ENCODE data around the gene CIDEA.
A peak's percentile ranks its signal among the peaks of the same experiment; 100 is the strongest.

Gene CIDEA

GRCh38 chr18:12302391-12303147 is 48.4 kb downstream of the CIDEA start:
- DNase-seq, result no peak

GRCh38 chr18:12304351-12305210 is 50.4 kb downstream of the CIDEA start:
- no peak for DNase-seq

DNA sequence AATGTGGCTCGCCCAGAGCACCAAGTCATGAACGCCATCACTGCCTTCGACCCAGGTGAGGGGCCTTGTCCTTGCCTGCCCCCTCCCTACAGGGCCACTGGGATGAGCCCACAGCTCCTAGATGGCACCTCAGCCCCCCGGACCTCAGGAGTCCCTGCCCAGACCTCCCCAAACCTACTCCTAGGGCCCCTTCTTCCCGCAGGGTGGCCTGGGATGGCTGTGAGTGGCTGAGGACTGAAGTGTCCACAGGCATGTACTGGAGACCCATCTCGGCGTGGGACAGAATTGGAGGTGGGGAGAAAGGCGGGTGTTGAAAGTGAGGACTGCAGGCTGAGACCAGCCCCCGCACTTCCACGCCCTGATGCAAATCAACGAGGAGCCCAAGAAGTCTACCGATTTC is 51.0 kb downstream of the CIDEA start:
- no peak for DNase-seq

DNA sequence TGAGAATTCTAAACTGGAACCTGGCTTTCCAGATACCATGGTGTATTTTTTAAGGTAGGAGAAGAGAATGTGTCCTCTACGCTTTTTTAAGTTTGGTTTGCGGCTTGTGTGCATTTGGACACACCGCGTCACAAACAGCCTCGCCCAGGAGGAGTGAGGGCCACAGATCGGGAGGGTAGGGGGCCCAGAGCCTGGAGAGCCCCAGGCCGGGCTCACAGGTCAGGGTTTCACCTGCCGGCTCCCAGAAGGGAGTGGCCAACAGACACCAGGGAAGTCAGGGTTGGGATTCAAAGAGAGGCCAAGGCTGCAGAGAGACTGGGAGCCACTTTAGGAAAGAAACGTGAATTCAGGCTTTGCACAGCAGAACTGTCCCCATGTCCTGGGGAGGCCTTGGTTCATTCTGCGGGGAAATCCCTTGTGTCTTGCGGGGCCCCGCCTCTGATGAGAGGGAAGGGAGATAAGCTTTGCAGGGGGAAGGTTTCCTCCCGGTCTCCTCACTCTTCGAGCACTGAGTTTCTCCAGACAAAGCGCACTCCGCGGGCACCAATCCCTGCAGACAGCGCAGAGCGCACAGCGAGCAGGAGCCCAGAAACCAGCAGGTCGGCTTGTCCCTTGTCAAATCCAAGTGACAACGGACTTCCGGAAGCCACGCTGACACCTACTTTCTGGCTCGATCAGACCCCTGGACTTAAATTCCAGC is 51.9 kb downstream of the CIDEA start:
- DNase-seq, result no peak

- no peak for DNase-seq
Observed at GRCh38 chr18:12306752-12307700, 52.9 kb downstream of the CIDEA start.

GRCh38 chr18:12307701-12308385 is 53.7 kb downstream of the CIDEA start, which contains the start of gene TUBB6:
TSS of gene TUBB6 (plus strand) at chr18:12308241. CDS start at chr18:12308293, 52 bp downstream.
- no peak for DNase-seq

DNA sequence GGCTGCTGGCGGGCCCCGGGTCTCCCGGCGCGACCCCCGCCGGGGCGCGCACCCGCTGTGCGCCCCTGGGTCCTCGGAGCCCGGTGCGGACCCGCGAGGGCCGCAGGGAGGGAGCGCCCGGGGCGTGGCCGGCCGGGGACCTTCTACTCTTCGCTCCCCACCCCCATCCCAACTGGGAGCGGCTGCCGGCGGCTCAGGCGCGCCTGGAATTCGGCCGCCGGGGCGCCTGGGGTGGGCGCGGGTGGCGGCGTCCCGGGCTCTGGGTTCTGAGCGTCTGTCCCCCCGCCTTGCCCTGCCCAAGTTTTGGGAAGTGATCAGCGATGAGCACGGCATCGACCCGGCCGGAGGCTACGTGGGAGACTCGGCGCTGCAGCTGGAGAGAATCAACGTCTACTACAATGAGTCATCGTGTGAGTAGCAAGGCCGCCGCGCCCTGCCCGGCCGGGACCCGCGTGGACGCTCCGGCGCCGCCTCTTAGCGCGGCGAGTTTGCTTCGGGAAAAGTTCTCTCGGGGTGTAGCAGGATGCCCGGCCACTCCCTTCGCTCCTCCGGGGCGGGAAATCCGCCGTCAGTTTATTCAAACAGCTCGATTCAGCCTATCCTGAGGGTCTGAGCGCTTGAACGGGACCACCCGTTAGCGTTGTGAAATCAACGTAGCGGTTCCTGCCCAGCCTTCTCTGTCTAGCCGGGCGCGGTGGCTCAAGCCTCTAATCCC is 54.4 kb downstream of the CIDEA start:
- DNase-seq, result peak; percentile 18

- no peak for DNase-seq
Observed at GRCh38 chr18:12309683-12310198, 55.6 kb downstream of the CIDEA start.

GRCh38 chr18:12310762-12311161 is 56.6 kb downstream of the CIDEA start:
- no peak for DNase-seq

DNA sequence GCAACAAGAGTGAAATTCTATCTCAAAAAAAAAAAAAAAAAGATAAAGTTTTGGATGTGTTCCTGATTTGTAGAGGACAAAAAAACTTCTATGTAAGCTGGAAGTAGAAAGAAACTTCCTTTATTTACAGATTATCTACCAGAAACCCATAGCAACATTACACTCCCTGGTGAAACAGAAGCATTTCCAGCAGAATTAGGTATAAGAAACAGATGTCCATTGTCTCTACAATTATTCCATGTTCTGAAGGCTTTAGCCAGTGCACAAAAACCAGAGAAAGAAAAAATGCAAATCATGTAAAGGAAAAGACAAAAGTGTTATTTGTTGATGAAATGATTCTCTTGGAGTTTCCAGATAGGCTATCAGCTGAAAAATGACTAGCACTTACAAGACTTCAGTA is 58.8 kb downstream of the CIDEA start:
- DNase-seq, result no peak

DNA sequence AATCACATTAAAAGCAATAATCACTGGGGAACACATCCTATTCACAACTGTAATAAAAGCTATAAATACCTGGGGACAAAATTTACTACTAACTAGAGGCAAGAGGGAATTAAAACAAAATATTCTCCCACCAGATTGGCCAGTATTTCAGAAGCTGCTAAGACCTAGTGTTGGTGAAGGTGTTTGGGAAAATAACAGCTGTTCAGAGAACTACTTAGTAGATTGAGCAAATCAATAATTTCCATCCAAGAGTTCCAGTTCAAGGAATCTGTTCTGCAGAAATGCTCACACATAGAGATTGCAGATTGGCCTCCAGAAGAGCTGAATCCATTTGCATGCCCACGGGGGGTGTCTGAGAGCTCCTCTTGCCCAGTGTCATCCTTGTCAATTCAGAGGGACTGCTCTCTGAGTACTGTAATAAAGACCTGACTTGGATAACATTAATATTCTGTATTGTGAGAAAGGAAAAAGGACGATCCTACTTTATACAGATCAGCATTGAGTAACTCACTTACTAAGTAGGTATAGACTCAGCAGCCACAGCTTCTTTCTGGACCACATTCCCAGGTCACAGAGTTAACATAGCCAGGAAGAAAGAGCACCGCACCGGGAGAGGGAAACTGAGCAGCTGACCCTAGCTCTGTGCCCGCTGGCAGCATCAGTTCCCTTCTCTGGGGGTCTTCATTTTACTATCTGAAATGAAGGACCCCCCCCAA is 59.5 kb downstream of the CIDEA start:
- no peak for DNase-seq

GRCh38 chr18:12314591-12315305 is 60.6 kb downstream of the CIDEA start:
- DNase-seq, result no peak

DNA sequence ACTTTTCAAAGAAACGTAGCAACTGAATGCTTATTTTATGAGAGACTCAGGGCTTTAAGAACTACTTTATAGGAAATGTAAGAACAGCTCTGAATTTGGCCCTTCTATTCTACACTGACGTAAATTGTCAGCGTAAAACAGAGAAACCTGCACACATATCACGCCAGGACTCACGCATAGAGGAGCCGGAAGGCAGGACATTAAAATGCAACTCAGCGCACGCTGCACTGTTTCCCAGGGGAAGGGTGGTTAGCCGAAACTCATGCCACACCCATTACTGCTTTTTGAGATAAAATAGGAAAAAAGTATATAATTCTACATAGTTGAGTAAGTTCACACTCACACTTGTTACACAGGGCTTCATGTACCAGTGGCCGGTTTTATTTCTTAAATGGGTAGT is 61.3 kb downstream of the CIDEA start:
- no peak for DNase-seq

DNA sequence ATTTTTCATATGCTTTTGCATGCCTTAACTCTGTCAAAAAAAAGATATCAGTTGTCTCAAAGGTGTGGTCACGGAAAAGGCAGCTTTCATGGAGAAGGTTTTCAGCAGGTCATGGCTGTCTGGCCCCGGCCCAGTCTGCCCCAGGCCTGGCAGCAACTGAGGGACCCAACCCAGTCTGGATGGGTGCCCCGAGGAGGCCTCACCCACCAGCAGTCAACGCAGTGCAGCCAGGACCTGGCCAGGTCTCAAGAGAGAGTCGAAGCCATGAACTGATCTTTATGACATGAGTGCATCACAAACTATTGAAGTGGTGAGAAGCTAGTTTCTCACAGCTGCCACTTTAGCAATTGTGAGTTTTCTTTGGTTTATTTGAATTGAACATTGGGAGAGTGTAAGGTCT is 61.8 kb downstream of the CIDEA start:
- DNase-seq, result no peak

DNA sequence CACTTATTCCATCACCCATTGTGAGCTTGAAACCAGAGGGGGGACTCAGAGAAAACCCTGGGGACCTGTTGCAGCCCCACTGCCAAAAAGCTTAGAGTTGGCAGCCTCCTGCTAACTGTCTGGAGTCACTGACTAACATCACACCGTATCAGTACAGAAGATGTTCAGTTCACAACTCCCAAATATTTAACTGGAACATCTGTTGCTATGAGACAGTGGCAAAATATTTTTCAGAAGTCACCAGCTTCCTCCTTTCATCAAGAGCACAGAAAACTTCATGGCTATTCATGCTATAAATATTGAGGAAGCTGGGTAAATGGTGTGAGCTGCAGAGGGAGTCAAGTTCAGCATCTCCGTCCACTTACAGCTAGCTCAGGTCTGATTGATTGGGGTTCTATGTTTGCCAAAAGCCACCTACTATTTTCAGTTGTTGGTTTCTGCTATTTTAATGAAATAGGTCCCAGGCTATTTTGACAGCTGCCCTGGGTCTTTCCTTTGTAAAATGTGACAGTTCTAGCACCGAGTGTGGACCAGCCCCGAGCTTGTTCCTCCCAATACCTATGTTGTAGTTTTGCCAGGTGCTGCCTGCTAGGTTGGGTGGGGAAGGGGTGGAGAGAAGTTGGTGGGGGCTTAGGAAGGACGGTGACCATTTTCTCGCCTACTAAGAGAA is 63.6 kb downstream of the CIDEA start:
- DNase-seq, result no peak

GRCh38 chr18:12318334-12318697 is 64.2 kb downstream of the CIDEA start:
- no peak for DNase-seq

GRCh38 chr18:12318857-12319256 is 64.7 kb downstream of the CIDEA start:
- DNase-seq, result no peak

GRCh38 chr18:12321333-12321732 is 67.2 kb downstream of the CIDEA start:
- no peak for DNase-seq

All from stimulated activated CD4-positive, alpha-beta T cell treated with anti-CD3 and anti-CD28 coated beads, Interleukin-1b, Interleukin-23, amount 100 ng/mL, for 48 hours (primary cell).